Gastrocnemius medialis (tissue), 4 donors: ENCODE results near the gene SRSF1. TPM values are rescaled to one million over a fixed set of nuclear protein-coding genes. Genes with fewer than 3 reads are reported as not detected.

Source experiments
- ATAC-seq, 2 donors: fragments of 150-250 bp; one replicate each; pipeline ENCODE4 v1.9.1; 2016
- DNase-seq, 2 donors: peaks; one replicate each; pipeline ENCODE4 v3.0.0-alpha.2; 2019
- H3K27ac ChIP-seq, 4 donors: fragments of 200-600 bp; sonication (generic); 1 replicate in 1 of 4; 2 replicates in 3 of 4; pipeline ENCODE4 v1.5.1; 2016 to 2018; ENCODE audit warnings: mild to moderate bottlenecking in 2 of 4, moderate library complexity in 1 of 4
- H3K27me3 ChIP-seq, 3 donors: fragments of 200-600 bp; sonication (generic) in 2 of 3; 1 replicate in 1 of 3; 2 replicates in 2 of 3; pipeline versions ENCODE4 v1.5.1 to v1.6.0; 2016 to 2019; ENCODE audit warnings: mild to moderate bottlenecking in 1 of 3, moderate library complexity in 1 of 3
- H3K36me3 ChIP-seq, 2 donors: fragments of 200-600 bp; sonication (generic) in 1 of 2; one replicate each; pipeline ENCODE4 v1.5.1; 2017 to 2018
- H3K4me1 ChIP-seq, 2 donors: fragments of 200-600 bp; sonication (generic) in 1 of 2; one replicate each; pipeline ENCODE4 v1.5.1; 2016 to 2017; ENCODE audit warnings: mild to moderate bottlenecking in 2 of 2
- H3K4me3 ChIP-seq, 4 donors: fragments of 200-600 bp; sonication (generic) in 3 of 4; 1 replicate in 1 of 4; 2 replicates in 3 of 4; pipeline ENCODE4 v1.5.1; 2016 to 2019; ENCODE audit warnings: mild to moderate bottlenecking in 2 of 4
- H3K9me3 ChIP-seq, 3 donors: fragments of 200-600 bp; sonication (generic) in 2 of 3; 1 replicate in 1 of 3; 2 replicates in 2 of 3; pipeline ENCODE4 v1.5.1; 2016 to 2019
- CTCF ChIP-seq, 5 experiments: fragments of 450-650 bp in 3 of 5; fragments of 200-600 bp in 2 of 5; sonication (generic) in 2 of 5; IDR thresholded peaks in 4 of 5; conservative IDR thresholded peaks in 1 of 5; 1 replicate in 4 of 5; 2 replicates in 1 of 5; pipeline ENCODE4 v1.5.1; 2016 to 2019; ENCODE audit warnings: antibody characterized with exemption in 5 of 5, mild to moderate bottlenecking in 3 of 5, moderate library complexity in 3 of 5
- POLR2A ChIP-seq, 2 donors: fragments of 450-650 bp; IDR thresholded peaks; one replicate each; pipeline ENCODE4 v1.6.1; 2017; ENCODE audit warnings: antibody characterized with exemption in 2 of 2, mild to moderate bottlenecking in 2 of 2, moderate library complexity in 2 of 2
- in situ Hi-C, 4 donors: fragments of 200-750 bp; cut with MboI; loops; one replicate each; pipeline versions ENCODE4 v1.15.0 to v1.8.0; 2017; ENCODE audit warnings: low sequenced_read_pairs in 4 of 4
- intact Hi-C: fragments of 100-400 bp; cut with DNase I; formaldehyde crosslinking; loops from one replicate; pipeline ENCODE4 v1.15.1; 2023; ENCODE audit warnings: low total_unique reads
- total RNA-seq, 4 donors: library from RNA; depleted of rRNA; stranded (reverse); fragments of >200 nt; gene quantifications; one replicate each; pipeline versions ENCODE4 v1.1.0 to v1.2.3, GENCODE V29; 2016

SRSF1 gene
- total RNA-seq, 4 donors from 2014 or later = 69.4 to 85.4 (median 82.2) TPM

- Histone ChIP-seq H3K4me3 (no peak overlapping the region), H3K27me3 (no peaks in the 10 kb centered on the region), H3K36me3 (no peaks in the 10 kb centered on the region), H3K9me3 (no peaks in the 10 kb centered on the region), H3K27ac (peak overlapping the region; percentile 95 to 99 (median 98)), H3K4me1 (peaks cover 72 to 83% of the 10 kb centered on the region in 2 donors)
- ATAC-seq = no peak
- TF ChIP-seq POLR2A (IDR thresholded peaks at IDR 0.05) (no peak), CTCF (IDR thresholded peaks at IDR 0.05 in 4 of 5, conservative IDR thresholded peaks at IDR 0.05 in 1 of 5) (no peak)
- in situ Hi-C loops = loop anchor here in 2 of 4 donors (25.0 kb wide), 3 partner anchors 403 to 903 kb away; partner anchors contain the start of genes AKAP1 (in 1 of the 2) and MSI2 (in 1 of the 2)
- intact Hi-C loops = loop anchor here (10.0 kb wide), 1 partner anchor 395 kb away; no protein-coding TSS in a partner anchor
- DNase-seq = no peak
Observed at GRCh38 chr17:57990037-57990436, 17.0 kb downstream of the SRSF1 start.

- peak; percentile 60 to 64 for ATAC-seq
- Histone ChIP-seq H3K4me3 (peak overlapping the region; percentile 63 to 92 (median 81)), H3K4me1 (peaks cover 72 to 83% of the 10 kb centered on the region in 2 donors), H3K9me3 (no peaks in the 10 kb centered on the region), H3K27me3 (no peaks in the 10 kb centered on the region), H3K36me3 (no peaks in the 10 kb centered on the region), H3K27ac (peak overlapping the region; percentile 95 to 99 (median 98))
- TF ChIP-seq POLR2A (IDR thresholded peaks at IDR 0.05) = no peak
- no peak for TF ChIP-seq CTCF (IDR thresholded peaks at IDR 0.05 in 4 of 5, conservative IDR thresholded peaks at IDR 0.05 in 1 of 5)
- peak; percentile 61 to 79 for DNase-seq
- intact Hi-C loops (loop anchor here (2.0 to 5.0 kb wide), 4 partner anchors 18 to 901 kb away; partner anchors contain the start of genes AKAP1, MRPS23 and SRSF1), in situ Hi-C loops (loop anchor here in 2 of 4 donors (25.0 kb wide), 3 partner anchors 401 to 901 kb away; partner anchors contain the start of genes AKAP1 (in 1 of the 2) and MSI2 (in 1 of the 2))
Observed at GRCh38 chr17:57988301-57989250, 18.5 kb downstream of the SRSF1 start.

- peak; percentile 62 to 67 for ATAC-seq
- DNase-seq = peak; percentile 56 to 75
- intact Hi-C loops (loop anchor here (2.0 to 5.0 kb wide), 5 partner anchors 19 to 900 kb away; partner anchors contain the start of genes AKAP1, CUEDC1, MRPS23 and SRSF1), in situ Hi-C loops (loop anchor here in 2 of 4 donors (25.0 kb wide), 3 partner anchors 400 to 900 kb away; partner anchors contain the start of genes AKAP1 (in 1 of the 2) and MSI2 (in 1 of the 2))
- H3K4me1 ChIP-seq = peaks cover 72 to 83% of the 10 kb centered on the region in 2 donors
- H3K4me3 ChIP-seq = peak within 1 kb of the TSS; percentile 67 to 92 (median 81)
- H3K27ac ChIP-seq = peak within 1 kb of the TSS; percentile 95 to 99 (median 98)
- no peak for TF ChIP-seq CTCF (IDR thresholded peaks at IDR 0.05 in 4 of 5, conservative IDR thresholded peaks at IDR 0.05 in 1 of 5)
- TF ChIP-seq POLR2A (IDR thresholded peaks at IDR 0.05) = peak; percentile 67 to 87
- H3K36me3 ChIP-seq = peaks cover 0 to under 1% of the 10 kb centered on the region in 2 donors
- H3K27me3 ChIP-seq = no peaks in the 10 kb centered on the region
- no peaks in the 10 kb centered on the region for H3K9me3 ChIP-seq
Observed at GRCh38 chr17:57987581-57988300, 19.3 kb downstream of the SRSF1 start, which contains the start of gene VEZF1. Gene VEZF1, minus strand, starts transcription at chr17:57988254. Its CDS starts 143 bp downstream, at chr17:57988111.
